Right ventricle myocardium superior (tissue), 1 donor: ENCODE data around the gene PITPNM3. TPM values are rescaled to one million over a fixed set of nuclear protein-coding genes. Genes with fewer than 3 reads are reported as not detected.

ENCODE experiments used
- ATAC-seq: fragments of 200-7000 bp; cut with Tn5 transposase; one replicate; pipeline ENCODE4 v1.9.1; 2020; ENCODE audit warnings: mild to moderate bottlenecking; ENCODE audit not compliant: poor library complexity
- DNase-seq: peaks from one replicate; pipeline ENCODE4 v3.0.0-alpha.2; 2020
- intact Hi-C: fragments of 100-400 bp; cut with DNase I; formaldehyde crosslinking; loops from one replicate; pipeline ENCODE4 v1.11.2; 2022
- total RNA-seq: library from RNA; stranded (reverse); fragmentation: NEBNext Ultra II Directional; extraction: Animal tissue kit (Norgen Biotek cat#: 25700); gene quantifications from one replicate; pipeline ENCODE4 v1.2.1, GENCODE V29; 2021
- donor health status: DM: no; HTN: yes; CAD: no; lungs with severe emphysema.

The PITPNM3 gene
- total RNA-seq, 1 donor from 2014 or later, result 0.27 TPM

DNA sequence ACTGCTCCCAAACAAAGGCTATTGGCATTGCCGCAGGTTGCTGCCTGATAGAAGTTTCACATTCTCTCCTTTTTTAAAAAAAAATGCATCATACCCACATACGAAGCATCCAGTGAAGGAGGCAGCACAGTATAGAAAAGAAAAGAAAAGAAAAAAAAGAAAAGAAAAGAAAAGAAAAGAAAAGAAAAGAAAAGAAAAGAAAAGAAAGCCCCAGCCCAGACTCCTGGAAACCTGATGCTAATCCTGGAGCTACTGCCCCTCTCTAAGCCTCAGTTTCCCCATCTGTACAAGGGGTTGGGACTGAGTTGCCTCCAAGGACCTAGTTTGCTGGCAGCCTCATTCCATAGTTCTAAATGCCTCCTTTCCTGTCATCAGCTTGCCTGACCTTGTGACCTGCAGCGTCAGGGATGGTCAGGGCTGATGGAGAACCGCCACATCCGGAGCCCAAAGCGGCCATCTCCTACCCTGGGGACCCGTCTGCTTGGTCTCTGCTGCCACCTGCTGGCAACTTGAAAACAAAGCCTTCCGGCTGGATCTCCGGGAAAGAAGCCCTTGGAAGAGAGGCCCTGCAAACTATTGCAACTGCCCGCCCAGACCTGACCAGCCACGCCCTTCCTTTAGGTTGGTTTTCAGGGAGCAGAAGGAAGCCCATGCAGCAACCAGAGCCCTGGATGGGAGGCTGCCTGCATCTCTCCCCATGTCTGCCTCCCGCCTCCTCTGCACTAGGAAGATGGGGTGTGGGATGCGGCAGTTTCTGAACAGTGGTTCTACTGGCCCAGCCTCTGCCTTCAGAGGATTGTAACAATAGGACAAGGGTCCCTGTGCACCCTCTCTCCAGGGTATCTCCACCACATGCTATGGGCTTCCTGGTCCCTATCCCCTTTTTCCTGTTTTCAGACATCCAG, 134.4 kb downstream of the PITPNM3 start:
- intact Hi-C loops, result loop anchor here (2.0 kb wide), 1 partner anchor 835 kb away; no protein-coding TSS in a partner anchor
- ATAC-seq (peak; percentile 88), DNase-seq (peak; percentile 82)

DNA sequence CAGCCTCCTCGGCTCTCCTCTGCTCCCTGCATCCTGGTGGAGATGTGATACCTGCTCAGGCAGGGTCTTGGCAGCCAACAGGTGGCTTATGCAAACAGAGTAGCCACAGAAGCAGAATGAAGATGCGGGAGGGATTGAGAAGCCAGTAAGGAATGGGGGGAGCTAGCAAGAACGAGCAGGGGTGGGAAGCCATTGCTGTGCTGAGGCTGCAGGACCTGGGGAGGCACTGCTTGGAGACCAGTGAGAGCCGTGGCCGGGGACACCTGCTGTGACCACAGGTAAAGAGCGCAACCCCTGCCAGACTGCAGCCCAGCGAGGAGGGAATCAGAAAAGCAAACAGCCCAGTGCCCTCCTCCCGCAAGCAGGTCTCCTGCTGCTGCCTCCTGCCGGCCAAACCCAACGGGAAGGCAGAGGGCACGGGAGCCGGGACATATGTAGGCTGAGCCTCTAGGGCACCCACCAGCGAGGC, 136.1 kb downstream of the PITPNM3 start:
- intact Hi-C loops, result no loop called here
- DNase-seq (no peak), ATAC-seq (no peak)

GRCh38 chr17:6415616-6416015, 140.7 kb downstream of the PITPNM3 start:
- intact Hi-C loops, result no loop called here
- DNase-seq (no peak), ATAC-seq (no peak)

DNA sequence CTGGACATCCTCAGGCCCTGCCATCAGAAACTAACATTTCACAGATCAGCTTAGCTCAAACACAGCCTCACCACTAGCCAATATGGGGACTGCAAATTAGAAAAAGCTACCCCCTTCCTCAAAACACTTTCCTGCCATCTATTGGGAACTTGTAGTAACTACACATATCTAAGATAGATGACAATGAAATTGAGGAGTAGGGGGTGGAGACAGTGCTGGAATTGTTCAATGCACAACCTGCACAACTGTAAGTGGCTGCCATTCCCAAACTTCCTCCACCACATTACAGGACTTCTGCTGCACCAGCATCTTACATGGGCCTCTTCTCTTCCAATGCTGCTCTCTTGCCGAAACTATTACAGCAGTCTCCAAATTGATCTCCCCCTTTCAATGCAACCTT, 143.3 kb downstream of the PITPNM3 start:
- intact Hi-C loops, result no loop called here
- no peak for ATAC-seq
- DNase-seq, result no peak

GRCh38 chr17:6408735-6409134, 147.6 kb downstream of the PITPNM3 start:
- DNase-seq, result no peak
- intact Hi-C loops, result no loop called here
- ATAC-seq, result no peak

GRCh38 chr17:6408276-6408675, 148.1 kb downstream of the PITPNM3 start:
- DNase-seq, result no peak
- intact Hi-C loops, result no loop called here
- ATAC-seq, result no peak

GRCh38 chr17:6402258-6402657, 154.1 kb downstream of the PITPNM3 start:
- ATAC-seq (no peak), DNase-seq (no peak)
- intact Hi-C loops, result no loop called here

Other genes with a start within 250 kb of the PITPNM3 start
- not detected for gene AIPL1, start 121.4 kb downstream of the PITPNM3 start, total RNA-seq
- 0.59 TPM for gene PIMREG, start 112.1 kb downstream of the PITPNM3 start, total RNA-seq
- gene KIAA0753, start 84.2 kb upstream of the PITPNM3 start, total RNA-seq, result 3.5 TPM
- gene TXNDC17, start 84.5 kb upstream of the PITPNM3 start, total RNA-seq, result 44.5 TPM
- gene MED31, start 95.0 kb upstream of the PITPNM3 start, total RNA-seq, result 14.5 TPM
- gene C17orf100, start 95.2 kb upstream of the PITPNM3 start, total RNA-seq, result 0.48 TPM
- gene SLC13A5, start 156.8 kb upstream of the PITPNM3 start, total RNA-seq, result not detected
- gene XAF1, start 199.5 kb upstream of the PITPNM3 start, total RNA-seq, result 16.6 TPM
- gene FBXO39, start 219.7 kb upstream of the PITPNM3 start, total RNA-seq, result 0.13 TPM